Psoas muscle (tissue), 8 donors: ENCODE data around the gene ECHDC3. TPM values are rescaled to one million over a fixed set of nuclear protein-coding genes. Genes with fewer than 3 reads are reported as not detected.
A peak's percentile ranks its signal among the peaks of the same experiment; 100 is the strongest.

Experiments used
- ATAC-seq, 4 donors: fragments of 200-7000 bp; cut with Tn5 transposase; one replicate each; pipeline ENCODE4 v1.9.1; 2020; ENCODE audit warnings: moderate library complexity in 3 of 4, mild to moderate bottlenecking in 2 of 4
- DNase-seq, 2 donors: peaks; one replicate each; pipeline ENCODE4 v3.0.0-alpha.2; 2020
- H3K27ac ChIP-seq: fragments of 200-600 bp; one replicate; pipeline ENCODE4 v1.8.0; 2022
- H3K27me3 ChIP-seq, 3 donors: fragments of 200-600 bp in 1 of 3; one replicate each; pipeline versions ENCODE4 v1.6.1 to v1.8.0; 2013 to 2022; ENCODE audit warnings: low read length in 2 of 3, mild to moderate bottlenecking in 2 of 3, moderate library complexity in 1 of 3; ENCODE audit not compliant: insufficient read depth in 3 of 3
- H3K36me3 ChIP-seq, 2 donors: fragments of 200-600 bp in 1 of 2; one replicate each; pipeline versions ENCODE4 v1.6.1 to v1.8.0; 2013 to 2022; ENCODE audit warnings: low read depth in 1 of 2, mild to moderate bottlenecking in 1 of 2, moderate library complexity in 1 of 2; ENCODE audit not compliant: insufficient read depth in 1 of 2
- H3K4me1 ChIP-seq: fragments of 200-600 bp; one replicate; pipeline ENCODE4 v1.8.0; 2022
- H3K4me3 ChIP-seq: fragments of 200-600 bp; one replicate; pipeline ENCODE4 v1.8.0; 2022; ENCODE audit warnings: mild to moderate bottlenecking
- H3K9me3 ChIP-seq: fragments of 200-600 bp; one replicate; pipeline ENCODE4 v1.8.0; 2022
- WGBS, 3 donors: extraction: QIAGEN DNeasy Blood & Tissue Kit; methylation state at CpG; one replicate each; pipeline versions ENCODE4 v1.1.6 to v1.1.7; 2013; 5-methylcytosine and 5-hydroxymethylcytosine counted together
- intact Hi-C, 2 donors: fragments of 100-400 bp; cut with DNase I; formaldehyde crosslinking; loops; one replicate each; pipeline versions ENCODE4 v1.11.0 to v1.14.2; 2022
- polyA plus RNA-seq, 3 donors: library from polyadenylated mRNA; stranded (reverse); fragments of 200-250 nt; gene quantifications; one replicate each; pipeline ENCODE4 v1.2.3, GENCODE V29; 2013
- total RNA-seq, 4 donors: library from RNA; stranded (reverse); fragmentation: NEBNext Ultra II Directional in 2 of 4; extraction: Animal tissue kit (Norgen Biotek cat#: 25700) in 2 of 4; gene quantifications; one replicate each; pipeline versions ENCODE4 v1.2.1 to v1.2.4, GENCODE V29; 2021 to 2023
- TF ChIP-seq, protein P1 (sequence below): fragments of 200-600 bp; IDR thresholded peaks from one replicate; pipeline ENCODE4 v1.8.0; 2022; ENCODE audit warnings: antibody characterized with exemption
- donor health status: healthy with polysubstance abuse.
- donor health status: DM: no; HTN: no; CAD: no; lungs with moderate emphysema.
- donor health status: Bipolar disorder and iron deficiency.
- donor health status: healthy.
- donor health status: DM: yes; HTN: yes; CAD: no.
- donor health status: DM: no; HTN: no; CAD: no.
- donor health status: DM: no; HTN: no; CAD: no.
- donor health status: DM: yes; HTN: yes; CAD: no.

ECHDC3 gene
- total and polyA plus RNA-seq, 7 donors, result 39.9 to 146 (median 66.9) TPM

GRCh38 chr10:11762706-11763500 lies 20.7 kb downstream of the ECHDC3 start:
- Histone ChIP-seq H3K4me3 (no peak overlapping the region), H3K27me3 (no peaks in the 10 kb centered on the region), H3K9me3 (no peaks in the 10 kb centered on the region), H3K27ac (no peak overlapping the region), H3K4me1 (peaks cover 8% of the 10 kb centered on the region), H3K36me3 (peaks cover 0 to 68% of the 10 kb centered on the region in 2 donors)
- ATAC-seq (no peak), DNase-seq (no peak)
- intact Hi-C loops, result no loop called here
- WGBS, 3 donors, result 87 to 94% (median 91%) methylated on average over 32 of the region's 32 CpGs
- TF ChIP-seq, protein P1, sequence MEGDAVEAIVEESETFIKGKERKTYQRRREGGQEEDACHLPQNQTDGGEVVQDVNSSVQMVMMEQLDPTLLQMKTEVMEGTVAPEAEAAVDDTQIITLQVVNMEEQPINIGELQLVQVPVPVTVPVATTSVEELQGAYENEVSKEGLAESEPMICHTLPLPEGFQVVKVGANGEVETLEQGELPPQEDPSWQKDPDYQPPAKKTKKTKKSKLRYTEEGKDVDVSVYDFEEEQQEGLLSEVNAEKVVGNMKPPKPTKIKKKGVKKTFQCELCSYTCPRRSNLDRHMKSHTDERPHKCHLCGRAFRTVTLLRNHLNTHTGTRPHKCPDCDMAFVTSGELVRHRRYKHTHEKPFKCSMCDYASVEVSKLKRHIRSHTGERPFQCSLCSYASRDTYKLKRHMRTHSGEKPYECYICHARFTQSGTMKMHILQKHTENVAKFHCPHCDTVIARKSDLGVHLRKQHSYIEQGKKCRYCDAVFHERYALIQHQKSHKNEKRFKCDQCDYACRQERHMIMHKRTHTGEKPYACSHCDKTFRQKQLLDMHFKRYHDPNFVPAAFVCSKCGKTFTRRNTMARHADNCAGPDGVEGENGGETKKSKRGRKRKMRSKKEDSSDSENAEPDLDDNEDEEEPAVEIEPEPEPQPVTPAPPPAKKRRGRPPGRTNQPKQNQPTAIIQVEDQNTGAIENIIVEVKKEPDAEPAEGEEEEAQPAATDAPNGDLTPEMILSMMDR, result no peak

GRCh38 chr10:11763501-11763861 lies 21.3 kb downstream of the ECHDC3 start:
- H3K9me3 ChIP-seq, result no peaks in the 10 kb centered on the region
- H3K27ac ChIP-seq, result no peak overlapping the region
- DNase-seq, result no peak
- peaks cover 0 to 64% of the 10 kb centered on the region in 2 donors for H3K36me3 ChIP-seq
- H3K4me3 ChIP-seq, result no peak overlapping the region
- TF ChIP-seq, protein P1, result no peak
- WGBS, 3 donors, result 79 to 82% (median 79%) methylated on average over 8 of the region's 8 CpGs
- H3K4me1 ChIP-seq, result peaks cover 3% of the 10 kb centered on the region
- no peak for ATAC-seq
- no peaks in the 10 kb centered on the region for H3K27me3 ChIP-seq
- intact Hi-C loops, result no loop called here

DNA sequence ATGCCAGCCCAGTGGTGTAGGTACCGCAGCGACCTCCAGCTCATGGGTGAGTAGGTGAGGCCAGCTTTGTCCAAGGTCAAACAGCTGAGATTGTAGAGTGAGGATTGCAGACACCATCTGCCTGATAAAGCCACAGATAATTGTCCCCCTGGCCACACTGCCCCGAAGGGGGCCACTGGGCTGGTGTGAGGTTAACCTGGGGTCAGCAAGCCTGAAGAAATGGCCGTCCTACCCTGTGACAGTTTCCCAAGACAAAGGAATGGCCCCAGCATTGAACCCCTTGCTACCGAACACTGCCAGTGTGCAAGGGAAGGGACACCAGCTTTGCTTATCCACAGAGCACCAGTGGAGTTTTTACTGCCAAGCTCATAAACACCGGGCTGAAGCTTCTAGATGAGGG lies 23.0 kb downstream of the ECHDC3 start:
- Histone ChIP-seq H3K36me3 (peaks cover 0 to 57% of the 10 kb centered on the region in 2 donors), H3K27me3 (no peaks in the 10 kb centered on the region), H3K4me3 (no peak overlapping the region), H3K27ac (no peak overlapping the region), H3K4me1 (no peaks in the 10 kb centered on the region), H3K9me3 (no peaks in the 10 kb centered on the region)
- WGBS, 3 donors, result 82 to 85% (median 83%) methylated on average over 6 of the region's 6 CpGs
- DNase-seq, result no peak
- intact Hi-C loops, result no loop called here
- peak in 3 of 4 donors; percentile 7 to 13 (median 9) for ATAC-seq
- TF ChIP-seq, protein P1, result no peak

- DNase-seq (no peak), ATAC-seq (no peak)
These were observed 30.6 kb downstream of the ECHDC3 start for GRCh38 chr10:11772575-11773288.

More at GRCh38 chr10:11772575-11773288, 30.6 kb downstream of the ECHDC3 start:
- Histone ChIP-seq H3K4me3 (no peak overlapping the region), H3K36me3 (no peaks in the 10 kb centered on the region), H3K27me3 (no peaks in the 10 kb centered on the region), H3K27ac (no peak overlapping the region), H3K9me3 (no peaks in the 10 kb centered on the region), H3K4me1 (no peaks in the 10 kb centered on the region)
- TF ChIP-seq, protein P1, result no peak
- 76 to 81% (median 80%) methylated on average over 13 to 16 of the region's 16 CpGs for WGBS, 3 donors
- intact Hi-C loops, result no loop called here
